PC-9 (cell line): ENCODE measurements around the gene PCDHB7. TPM values are rescaled to one million over a fixed set of nuclear protein-coding genes. Genes with fewer than 3 reads are reported as not detected.
"Not testable (repeated sequence)": the region's sequence is repeated elsewhere in the genome, so short reads cannot be mapped to it uniquely, and the experiment has no call there.

Source experiments
- BruUV-seq: library from RNA; stranded (reverse); fragments of 400-500 nt; replicated peaks from 2 replicates; lab custom pipeline; 2021; lab: Mats Ljungman, UMichigan
- CTCF ChIA-PET: fragments of 300-600 bp; sonication (Branson Sonifier 250); formaldehyde crosslinking; loops from one replicate; lab custom pipeline; 2022; ENCODE audit warnings: antibody characterized with exemption; lab: Charles Lee
- POLR2A ChIA-PET: fragments of 300-600 bp; sonication (Branson Sonifier 250); formaldehyde crosslinking; loops from one replicate; lab custom pipeline; 2022; ENCODE audit warnings: antibody characterized with exemption; ENCODE audit not compliant: unreplicated experiment; lab: Charles Lee
- DNase-seq, 2 experiments: peaks; one replicate each; pipeline versions ENCODE4 v3.0.0 to v3.0.0-alpha.2; 2015 to 2022; ENCODE audit warnings: mixed read lengths in 1 of 2
- H2AFZ ChIP-seq: fragments of 200-600 bp; sonication (generic); 2 replicates; pipeline ENCODE4 v1.8.1; 2017; ENCODE audit warnings: antibody characterized with exemption
- H3F3A ChIP-seq: fragments of 200-600 bp; sonication (generic); 2 replicates; pipeline ENCODE4 v1.8.1; 2017; ENCODE audit warnings: antibody characterized with exemption, mild to moderate bottlenecking, low read depth; ENCODE audit not compliant: insufficient read depth
- H3K27ac ChIP-seq: fragments of 200-600 bp; sonication (generic); 2 replicates; pipeline ENCODE4 v1.6.1; 2016; ENCODE audit warnings: mixed run types
- H3K27me3 ChIP-seq: fragments of 200-600 bp; sonication (generic); 2 replicates; pipeline ENCODE4 v1.6.1; 2016; ENCODE audit warnings: low read depth, mixed run types; ENCODE audit not compliant: insufficient read depth
- H3K36me3 ChIP-seq: fragments of 200-600 bp; sonication (generic); 2 replicates; pipeline ENCODE4 v1.6.1; 2016; ENCODE audit warnings: low read depth, mixed run types
- H3K4me1 ChIP-seq: fragments of 200-600 bp; sonication (generic); replicated peaks from 2 replicates; pipeline ENCODE4 v1.6.1; 2016; ENCODE audit warnings: mixed run types; ENCODE audit not compliant: insufficient read depth
- H3K4me2 ChIP-seq: fragments of 200-600 bp; sonication (generic); 2 replicates; pipeline ENCODE4 v1.6.1; 2017; ENCODE audit warnings: mixed run types
- H3K4me3 ChIP-seq: fragments of 200-600 bp; sonication (generic); 2 replicates; pipeline ENCODE4 v1.6.1; 2016; ENCODE audit warnings: mixed run types
- H3K79me2 ChIP-seq: fragments of 200-600 bp; sonication (generic); 2 replicates; pipeline ENCODE4 v1.6.1; 2017; ENCODE audit warnings: low read depth, mixed run types
- H3K9me2 ChIP-seq: fragments of 200-600 bp; sonication (generic); 2 replicates; pipeline ENCODE4 v1.8.1; 2017; ENCODE audit warnings: mild to moderate bottlenecking; ENCODE audit not compliant: insufficient read depth
- H3K9me3 ChIP-seq: fragments of 200-600 bp; sonication (generic); 2 replicates; pipeline ENCODE4 v1.8.1; 2016; ENCODE audit warnings: low read depth; ENCODE audit not compliant: insufficient read depth
- H4K20me1 ChIP-seq: fragments of 200-600 bp; sonication (generic); 2 replicates; pipeline ENCODE4 v1.8.1; 2017; ENCODE audit not compliant: insufficient read depth
- EZH2 ChIP-seq: fragments of 200-600 bp; sonication (generic); IDR thresholded peaks from 2 replicates; pipeline ENCODE4 v1.8.0; 2017; ENCODE audit warnings: antibody characterized with exemption, low read depth
- intact Hi-C: fragments of 100-400 bp; cut with micrococcal nuclease; formaldehyde crosslinking; loops from one replicate; pipeline ENCODE4 v1.10.0; 2022; ENCODE audit not compliant: unreplicated experiment
- total RNA-seq: library from RNA; stranded (reverse); gene quantifications from 2 replicates; pipeline ENCODE4 v1.2.3, GENCODE V29; 2021
- TF ChIP-seq, protein P1 (sequence below): fragments of 200-600 bp; sonication (generic); conservative IDR thresholded peaks from 2 replicates; pipeline ENCODE4 v1.6.1; 2017; ENCODE audit warnings: mixed run types, antibody characterized with exemption, mild to moderate bottlenecking, moderate library complexity

The PCDHB7 gene
- total RNA-seq, 1 experiment from 2014 or later: not detected

- no peak overlapping the region for H3K27ac ChIP-seq
- no peak for DNase-seq
- intact Hi-C loops: loop anchor here (10.0 kb wide), 1 partner anchor 96 kb away; no protein-coding TSS in a partner anchor
- H3K4me2 ChIP-seq: no peak overlapping the region
- H3K9me2 ChIP-seq: no peaks in the 10 kb centered on the region
- no peaks in the 10 kb centered on the region for H3K79me2 ChIP-seq
- no peaks in the 10 kb centered on the region for H3K36me3 ChIP-seq
- CTCF ChIA-PET: no interaction called here
- no peak overlapping the region for H3K4me3 ChIP-seq
- BruUV-seq: no TSS peak
- no peak for TF ChIP-seq EZH2
- TF ChIP-seq, protein P1, sequence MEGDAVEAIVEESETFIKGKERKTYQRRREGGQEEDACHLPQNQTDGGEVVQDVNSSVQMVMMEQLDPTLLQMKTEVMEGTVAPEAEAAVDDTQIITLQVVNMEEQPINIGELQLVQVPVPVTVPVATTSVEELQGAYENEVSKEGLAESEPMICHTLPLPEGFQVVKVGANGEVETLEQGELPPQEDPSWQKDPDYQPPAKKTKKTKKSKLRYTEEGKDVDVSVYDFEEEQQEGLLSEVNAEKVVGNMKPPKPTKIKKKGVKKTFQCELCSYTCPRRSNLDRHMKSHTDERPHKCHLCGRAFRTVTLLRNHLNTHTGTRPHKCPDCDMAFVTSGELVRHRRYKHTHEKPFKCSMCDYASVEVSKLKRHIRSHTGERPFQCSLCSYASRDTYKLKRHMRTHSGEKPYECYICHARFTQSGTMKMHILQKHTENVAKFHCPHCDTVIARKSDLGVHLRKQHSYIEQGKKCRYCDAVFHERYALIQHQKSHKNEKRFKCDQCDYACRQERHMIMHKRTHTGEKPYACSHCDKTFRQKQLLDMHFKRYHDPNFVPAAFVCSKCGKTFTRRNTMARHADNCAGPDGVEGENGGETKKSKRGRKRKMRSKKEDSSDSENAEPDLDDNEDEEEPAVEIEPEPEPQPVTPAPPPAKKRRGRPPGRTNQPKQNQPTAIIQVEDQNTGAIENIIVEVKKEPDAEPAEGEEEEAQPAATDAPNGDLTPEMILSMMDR: no peak
- no peaks in the 10 kb centered on the region for H3K27me3 ChIP-seq
- H3K4me1 ChIP-seq: no peaks in the 10 kb centered on the region
- no peaks in the 10 kb centered on the region for H3F3A ChIP-seq
- H4K20me1 ChIP-seq: no peaks in the 10 kb centered on the region
- H2AFZ ChIP-seq: no peak overlapping the region
- POLR2A ChIA-PET: no interaction called here
- peaks cover 2% of the 10 kb centered on the region; the same call in 1 of the 2 replicates for H3K9me3 ChIP-seq
Observed at GRCh38 chr5:141180313-141180712, 7.9 kb downstream of the PCDHB7 start.

- DNase-seq: peak in 1 of 2 experiments; percentile 19
- no peaks in the 10 kb centered on the region for H3K4me1 ChIP-seq
- H2AFZ ChIP-seq: no peak within 1 kb of the TSS
- POLR2A ChIA-PET: no interaction called here
- no TSS peak for BruUV-seq
- H3F3A ChIP-seq: no peaks in the 10 kb centered on the region
- H3K27me3 ChIP-seq: no peaks in the 10 kb centered on the region
- no peaks in the 10 kb centered on the region for H3K79me2 ChIP-seq
- TF ChIP-seq EZH2: no peak
- TF ChIP-seq, protein P1: peak; percentile 40; the same call in 1 of the 2 replicates
- no peaks in the 10 kb centered on the region for H4K20me1 ChIP-seq
- intact Hi-C loops: loop anchor here (10.0 kb wide), 1 partner anchor 97 kb away; no protein-coding TSS in a partner anchor
- CTCF ChIA-PET: no interaction called here
- no peak within 1 kb of the TSS for H3K27ac ChIP-seq
- H3K36me3 ChIP-seq: no peaks in the 10 kb centered on the region
- no peaks in the 10 kb centered on the region for H3K9me3 ChIP-seq
- H3K4me3 ChIP-seq: no peak within 1 kb of the TSS
- no peak within 1 kb of the TSS for H3K4me2 ChIP-seq
- no peaks in the 10 kb centered on the region for H3K9me2 ChIP-seq
Observed at GRCh38 chr5:141182248-141182647, 9.8 kb downstream of the PCDHB7 start, which contains the start of gene PCDHB16. Gene PCDHB16, plus strand, starts transcription at chr5:141182387. Its CDS starts 173 bp downstream, at chr5:141182560.

GRCh38 chr5:141184117-141184855 is 11.8 kb downstream of the PCDHB7 start:
- DNase-seq, H4K20me1 ChIP-seq, CTCF ChIA-PET: not testable (repeated sequence)

More at GRCh38 chr5:141184117-141184855, 11.8 kb downstream of the PCDHB7 start:
- H3K27me3 ChIP-seq, H3K4me3 ChIP-seq, H3F3A ChIP-seq, H3K4me1 ChIP-seq, H3K4me2 ChIP-seq, H3K79me2 ChIP-seq, H3K27ac ChIP-seq, H3K9me3 ChIP-seq, H2AFZ ChIP-seq, H3K36me3 ChIP-seq, POLR2A ChIA-PET, H3K9me2 ChIP-seq, BruUV-seq: not testable (repeated sequence)
- intact Hi-C loops: loop anchor here (10.0 kb wide), 1 partner anchor 99 kb away; no protein-coding TSS in a partner anchor
